Neuron (in vitro differentiated cells): Measurements from ENCODE around the gene PITPNM1.

Source experiments
- H2AFZ ChIP-seq: one replicate; pipeline ENCODE4 v1.6.1; 2013; ENCODE audit warnings: low read depth, mild to moderate bottlenecking, inconsistent platforms, low read length, moderate library complexity
- H3K27me3 ChIP-seq: one replicate; pipeline ENCODE4 v1.6.1; 2013; ENCODE audit warnings: low read length; ENCODE audit not compliant: insufficient read depth
- H3K36me3 ChIP-seq: one replicate; pipeline ENCODE4 v1.6.1; 2013; ENCODE audit warnings: low read length; ENCODE audit not compliant: insufficient read depth
- H3K4me1 ChIP-seq: one replicate; pipeline ENCODE4 v1.6.1; 2013; ENCODE audit warnings: low read length; ENCODE audit not compliant: insufficient read depth
- H3K4me3 ChIP-seq: 2 replicates; pipeline ENCODE4 v1.5.1; 2013; ENCODE audit warnings: mild to moderate bottlenecking, low read length, moderate library complexity
- H3K9me3 ChIP-seq: one replicate; pipeline ENCODE4 v1.6.1; 2013; ENCODE audit warnings: low read length

The PITPNM1 gene

DNA sequence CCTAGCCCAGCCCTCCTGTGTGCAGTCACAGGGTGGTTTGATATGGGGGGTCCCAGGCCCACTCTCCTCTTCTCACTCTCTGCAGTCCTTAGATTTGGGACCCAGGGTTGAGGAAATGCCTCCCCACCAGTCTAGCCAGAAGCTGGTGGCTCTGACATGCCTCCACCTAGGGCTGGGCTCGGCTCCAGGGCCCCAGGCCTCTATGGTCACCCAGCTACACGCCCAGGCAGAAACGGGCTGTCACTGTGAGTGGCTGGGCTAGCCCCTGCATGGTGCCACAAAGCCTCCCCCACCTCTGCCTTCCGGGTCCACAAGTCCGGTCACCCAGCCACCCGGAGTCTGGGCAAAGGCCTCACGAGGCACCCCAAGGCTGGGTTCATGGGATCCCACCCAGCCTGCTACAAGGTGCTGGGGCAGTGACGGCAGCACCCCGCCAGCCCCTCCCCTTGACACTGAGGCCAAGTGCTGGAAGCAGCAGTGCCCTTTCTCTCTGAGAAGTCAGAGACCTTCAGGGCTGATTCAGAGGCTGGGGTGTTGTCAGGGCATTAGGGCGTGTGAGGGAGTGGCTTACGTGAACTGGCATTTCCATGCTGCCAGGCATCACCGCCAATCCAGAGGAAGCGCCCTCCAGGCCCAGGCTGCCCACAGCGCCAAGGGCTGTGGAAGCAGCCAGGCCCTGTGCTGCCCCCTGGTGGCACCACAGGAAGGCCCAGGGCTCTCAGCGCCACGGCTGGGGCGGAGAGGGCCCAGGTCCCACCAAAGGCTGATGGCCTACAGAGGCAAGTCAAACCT is 638 bp upstream of the PITPNM1 start:
- peaks cover 14% of the 10 kb centered on the region for H3K36me3 ChIP-seq

DNA sequence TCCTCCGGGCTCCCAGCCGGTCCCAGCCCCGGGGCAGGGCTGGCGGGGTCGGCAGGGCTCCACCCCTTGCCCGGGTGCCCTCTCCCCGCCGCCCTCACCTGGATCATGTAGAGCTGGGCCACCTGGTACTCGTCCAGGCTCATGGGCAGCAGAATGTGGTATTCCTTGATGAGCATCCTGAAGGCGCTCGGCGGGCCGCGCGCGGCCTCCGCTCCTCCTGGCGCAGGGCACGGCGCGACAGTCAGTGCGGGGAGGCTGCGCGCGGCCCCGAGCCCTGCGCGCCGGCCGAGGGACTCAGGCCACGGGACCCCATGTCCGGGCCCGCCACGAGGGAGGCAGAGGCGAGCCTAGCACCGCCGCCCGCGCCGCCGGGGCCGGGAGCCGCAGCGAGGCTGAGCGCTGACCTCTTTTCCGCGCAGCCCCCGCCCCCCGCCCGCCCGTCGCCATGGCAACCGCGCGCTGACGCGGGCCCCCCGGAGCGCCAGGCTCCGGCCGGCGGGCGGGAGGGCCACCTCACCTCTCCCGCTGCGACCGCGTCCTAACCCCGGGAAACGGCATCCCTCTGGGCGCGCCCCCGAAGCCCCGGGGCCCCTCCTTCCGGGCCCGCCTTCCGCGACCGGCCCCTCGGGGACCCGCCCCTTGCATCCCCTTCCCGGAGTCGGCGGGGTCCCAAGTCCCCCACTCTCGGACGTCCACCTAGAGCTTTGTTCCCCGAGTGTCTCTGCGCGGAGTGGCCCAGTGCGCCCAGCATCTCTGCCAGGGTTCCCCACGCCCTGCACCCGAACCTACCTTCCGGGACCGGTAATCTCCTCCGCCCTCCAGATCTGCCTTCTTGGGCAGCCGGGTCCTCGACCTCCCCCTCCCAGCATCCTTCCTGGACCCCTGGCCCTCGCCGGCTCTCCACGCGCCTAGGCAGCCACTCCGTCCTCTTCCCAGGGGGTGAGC is 886 bp downstream of the PITPNM1 start:
- H3K36me3 ChIP-seq, result peaks cover 17% of the 10 kb centered on the region
- H3K27me3 ChIP-seq, result no peaks in the 10 kb centered on the region
- peak overlapping the region; percentile 74 for H3K4me3 ChIP-seq
- H3K4me1 ChIP-seq, result peaks cover 38% of the 10 kb centered on the region
- H3K9me3 ChIP-seq, result no peaks in the 10 kb centered on the region
- H2AFZ ChIP-seq, result peak overlapping the region; percentile 50

More for the DNA sequence above, 638 bp upstream of the PITPNM1 start:
- no peak overlapping the region for H2AFZ ChIP-seq
- no peaks in the 10 kb centered on the region for H3K9me3 ChIP-seq
- no peaks in the 10 kb centered on the region for H3K27me3 ChIP-seq
- H3K4me1 ChIP-seq, result peaks cover 38% of the 10 kb centered on the region
- H3K4me3 ChIP-seq, result peak overlapping the region; percentile 16

DNA sequence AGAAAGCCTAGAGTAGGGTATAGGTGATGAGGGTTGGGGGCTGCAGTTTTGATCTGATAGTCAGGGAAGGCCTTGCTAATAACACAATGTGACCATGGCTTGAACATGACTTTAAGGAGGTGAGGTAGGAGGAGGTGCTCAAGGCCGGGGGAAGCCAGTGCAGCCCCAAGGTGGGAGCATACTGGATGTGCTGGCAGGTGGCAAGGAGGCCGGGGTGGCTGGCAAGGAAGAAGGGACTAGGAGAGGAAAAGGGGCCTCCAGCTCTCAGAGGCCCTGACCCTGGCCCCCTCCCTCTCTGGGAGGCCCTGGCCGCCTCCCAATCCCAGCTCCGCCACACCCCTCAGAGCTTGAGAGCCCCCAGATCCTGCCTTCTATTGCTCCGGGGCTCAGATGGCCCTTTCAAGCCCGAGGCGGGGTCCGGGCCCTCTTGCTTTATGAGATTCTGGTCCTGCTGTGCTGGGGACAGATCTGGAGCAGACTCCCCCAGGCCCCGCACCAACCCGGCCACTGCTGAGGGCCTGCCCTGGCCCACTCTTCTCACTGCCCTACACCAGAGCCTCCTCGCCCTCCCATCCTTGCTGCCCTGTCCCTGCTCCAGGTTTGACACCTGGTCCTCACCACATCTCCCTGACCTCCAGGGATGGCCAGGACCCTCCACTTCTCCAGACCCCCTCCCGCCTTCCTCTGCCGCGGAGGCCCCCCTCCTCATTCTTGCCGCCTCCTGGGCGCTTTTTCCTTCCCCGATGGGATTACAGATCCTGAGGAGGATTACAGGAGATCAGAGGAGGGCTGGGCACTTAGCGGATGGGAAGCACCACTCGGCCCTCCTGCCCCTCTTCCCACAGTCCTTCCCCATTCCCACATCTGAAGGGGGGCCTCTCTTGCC is 1.8 kb downstream of the PITPNM1 start:
- Histone ChIP-seq H3K36me3 (peaks cover 17% of the 10 kb centered on the region), H3K9me3 (no peaks in the 10 kb centered on the region), H3K27me3 (no peaks in the 10 kb centered on the region), H3K4me1 (peaks cover 33% of the 10 kb centered on the region), H2AFZ (peak overlapping the region; percentile 19), H3K4me3 (peak overlapping the region; percentile 74)

- Histone ChIP-seq H2AFZ (no peak overlapping the region), H3K4me3 (no peak overlapping the region), H3K9me3 (no peaks in the 10 kb centered on the region), H3K4me1 (peaks cover 31% of the 10 kb centered on the region), H3K36me3 (peaks cover 23% of the 10 kb centered on the region), H3K27me3 (no peaks in the 10 kb centered on the region)
Measured at GRCh38 chr11:67502328-67502979, 2.7 kb downstream of the PITPNM1 start.

- Histone ChIP-seq H3K4me1 (peaks cover 25% of the 10 kb centered on the region), H3K36me3 (peaks cover 26% of the 10 kb centered on the region), H3K27me3 (no peaks in the 10 kb centered on the region), H3K9me3 (no peaks in the 10 kb centered on the region), H3K4me3 (no peak overlapping the region), H2AFZ (no peak overlapping the region)
Measured at GRCh38 chr11:67501854-67502253, 3.3 kb downstream of the PITPNM1 start.

DNA sequence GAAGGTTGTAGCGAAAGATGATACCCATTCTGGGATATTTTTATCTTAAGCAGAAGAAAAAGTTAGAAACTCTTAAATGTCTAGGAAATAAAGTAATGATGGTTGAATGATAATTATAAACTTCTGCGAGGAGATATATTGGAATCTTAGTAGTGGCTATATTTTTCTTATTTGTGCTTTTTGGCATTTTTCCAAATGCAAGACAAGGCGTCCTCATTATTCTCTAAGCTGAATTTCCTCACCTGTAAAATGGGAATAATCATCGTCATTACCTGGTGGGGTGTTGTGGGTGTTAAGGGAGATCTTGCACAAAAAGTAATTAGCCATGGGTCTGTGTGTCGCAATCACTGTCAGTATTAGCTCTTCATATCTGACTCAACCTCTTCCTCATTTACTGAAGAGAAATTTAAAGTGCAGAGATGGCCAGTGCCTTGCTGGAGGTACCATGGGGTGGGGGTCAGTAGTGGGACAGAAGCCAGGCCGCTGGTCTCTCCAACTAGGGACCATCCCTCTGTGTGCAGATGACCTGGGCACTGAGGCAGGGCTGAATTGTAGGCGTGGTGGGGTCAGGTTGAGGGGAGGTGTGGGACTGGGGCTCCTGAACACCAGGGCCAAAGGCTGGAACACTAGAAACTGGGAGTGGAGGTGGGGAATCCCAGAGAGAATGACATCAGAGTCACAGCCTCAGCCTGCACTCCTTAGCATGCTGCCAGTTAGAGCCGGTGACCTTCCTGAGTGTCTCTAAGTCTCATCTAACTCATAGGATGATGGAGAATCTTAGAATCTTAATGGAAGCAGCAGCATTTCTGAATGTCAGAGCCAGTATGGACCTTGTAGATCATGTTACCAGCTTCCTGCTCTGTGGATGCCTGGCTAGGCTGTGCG is 4.1 kb downstream of the PITPNM1 start:
- Histone ChIP-seq H2AFZ (no peak overlapping the region), H3K9me3 (no peaks in the 10 kb centered on the region), H3K4me1 (peaks cover 21% of the 10 kb centered on the region), H3K36me3 (peaks cover 28% of the 10 kb centered on the region), H3K27me3 (no peaks in the 10 kb centered on the region), H3K4me3 (no peak overlapping the region)

- Histone ChIP-seq H3K27me3 (no peaks in the 10 kb centered on the region), H3K4me3 (no peak overlapping the region), H3K36me3 (peaks cover 34% of the 10 kb centered on the region), H3K4me1 (peaks cover 15% of the 10 kb centered on the region), H2AFZ (no peak overlapping the region), H3K9me3 (no peaks in the 10 kb centered on the region)
Measured at GRCh38 chr11:67500484-67500821, 4.7 kb downstream of the PITPNM1 start.

- Histone ChIP-seq H3K9me3 (no peaks in the 10 kb centered on the region), H2AFZ (no peak overlapping the region), H3K4me3 (no peak overlapping the region), H3K4me1 (peaks cover 13% of the 10 kb centered on the region), H3K36me3 (peaks cover 39% of the 10 kb centered on the region), H3K27me3 (no peaks in the 10 kb centered on the region)
Measured at GRCh38 chr11:67499808-67500483, 5.2 kb downstream of the PITPNM1 start.

GRCh38 chr11:67498544-67498972 is 6.6 kb downstream of the PITPNM1 start:
- no peak overlapping the region for H3K4me3 ChIP-seq
- H3K9me3 ChIP-seq, result no peaks in the 10 kb centered on the region
- peaks cover 51% of the 10 kb centered on the region for H3K36me3 ChIP-seq
- H2AFZ ChIP-seq, result no peak overlapping the region
- peaks cover 9% of the 10 kb centered on the region for H3K4me1 ChIP-seq
- H3K27me3 ChIP-seq, result no peaks in the 10 kb centered on the region

- Histone ChIP-seq H2AFZ (no peak overlapping the region), H3K36me3 (peaks cover 58% of the 10 kb centered on the region), H3K4me3 (no peak overlapping the region), H3K27me3 (no peaks in the 10 kb centered on the region), H3K4me1 (peaks cover 2% of the 10 kb centered on the region), H3K9me3 (no peaks in the 10 kb centered on the region)
Measured at GRCh38 chr11:67497656-67498291, 7.4 kb downstream of the PITPNM1 start.

- no peak overlapping the region for H3K4me3 ChIP-seq
- H3K36me3 ChIP-seq, result peaks cover 62% of the 10 kb centered on the region
- no peaks in the 10 kb centered on the region for H3K27me3 ChIP-seq
- no peak overlapping the region for H2AFZ ChIP-seq
- H3K9me3 ChIP-seq, result no peaks in the 10 kb centered on the region
- peaks cover 1% of the 10 kb centered on the region for H3K4me1 ChIP-seq
Measured at GRCh38 chr11:67496113-67496512, 9.1 kb downstream of the PITPNM1 start.
